GM19395 (cell line): ENCODE results near the gene MAMDC4.
"Not testable (repeated sequence)": the region's sequence is repeated elsewhere in the genome, so short reads cannot be mapped to it uniquely, and the experiment has no call there.

Source experiments
- ATAC-seq: cut with Tn5 transposase; IDR thresholded peaks from one replicate; pipeline ENCODE4 v1.9.1; 2021; ENCODE audit warnings: mild to moderate bottlenecking, moderate library complexity; ENCODE audit not compliant: unreplicated experiment

MAMDC4 gene

DNA sequence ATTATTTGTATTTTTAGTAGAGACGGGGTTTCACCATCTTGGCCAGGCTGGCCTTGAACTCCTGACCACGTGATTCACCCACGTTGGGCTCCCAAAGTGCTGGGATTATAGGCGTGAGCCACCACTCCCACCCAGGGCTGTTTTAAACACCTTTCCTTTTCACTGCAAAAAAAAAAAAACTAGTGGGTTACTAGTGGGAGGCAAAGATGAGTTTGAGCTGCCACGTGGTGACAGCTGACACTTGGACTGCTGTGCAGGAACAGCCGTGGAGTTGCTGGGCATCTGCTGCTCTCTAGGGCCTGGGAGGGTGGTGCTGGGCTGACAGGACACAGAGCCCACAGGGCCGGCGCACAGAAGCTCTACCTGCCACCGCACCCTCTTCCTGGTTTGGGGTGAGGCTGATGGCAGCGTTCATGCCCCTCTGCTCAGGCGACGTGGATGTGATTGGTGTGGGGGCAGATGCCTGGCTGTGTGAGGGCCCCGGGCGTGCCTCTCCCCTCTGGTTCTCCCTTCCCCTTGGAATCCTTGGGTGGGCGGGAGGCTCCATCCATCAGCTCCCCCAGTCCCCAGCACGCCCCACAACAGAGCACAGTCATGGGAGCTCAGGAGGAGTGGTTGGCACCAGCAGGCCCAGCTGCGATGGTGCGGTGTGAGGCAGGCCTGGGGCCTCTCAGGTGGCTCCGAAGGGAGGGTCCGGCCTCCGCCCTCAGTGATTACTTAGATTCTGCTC, 27.5 kb upstream of the MAMDC4 start:
- ATAC-seq = no peak

DNA sequence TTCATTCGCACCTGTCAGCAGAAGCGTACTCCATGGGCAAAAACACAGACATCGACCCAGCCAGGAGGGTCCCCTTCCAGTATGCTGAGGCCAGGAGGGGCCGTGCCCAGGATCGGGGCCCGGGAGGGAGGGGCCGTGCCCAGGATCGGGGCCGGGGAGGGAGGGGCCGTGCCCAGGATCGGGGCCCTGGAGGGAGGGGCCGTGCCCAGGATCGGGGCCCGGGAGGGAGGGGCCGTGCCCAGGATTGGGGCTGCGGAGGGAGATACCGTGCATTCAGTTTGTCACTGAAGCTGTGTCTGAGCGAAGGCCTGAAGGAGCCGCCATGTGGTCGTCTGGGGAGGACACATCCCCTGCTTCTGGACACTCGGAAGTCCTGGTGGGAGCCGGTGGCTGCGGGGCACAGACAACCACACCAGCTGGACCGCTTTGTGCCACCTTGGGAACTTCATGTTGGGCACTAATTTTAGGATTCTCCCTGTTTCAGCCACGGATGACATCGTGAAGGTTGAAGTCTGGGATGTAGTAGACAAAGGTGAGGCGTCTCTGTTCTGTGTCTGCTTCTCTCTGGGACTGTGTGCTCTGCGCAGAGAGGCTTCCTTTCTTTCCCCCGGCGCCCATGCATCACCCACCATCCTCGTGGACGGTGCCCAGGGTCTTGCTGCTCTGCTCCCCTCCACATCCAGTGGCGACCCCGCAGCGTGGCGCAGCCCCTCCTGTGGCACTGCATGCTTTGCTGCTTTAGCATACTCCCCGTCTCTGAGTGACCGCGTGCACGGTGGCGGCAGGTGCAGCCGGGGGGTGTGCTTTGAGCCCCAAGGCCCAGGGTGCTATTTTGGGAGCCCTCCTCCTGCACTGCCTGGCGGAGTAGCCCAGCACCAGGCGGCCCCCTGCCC, 26.6 kb upstream of the MAMDC4 start:
- ATAC-seq = no peak

DNA sequence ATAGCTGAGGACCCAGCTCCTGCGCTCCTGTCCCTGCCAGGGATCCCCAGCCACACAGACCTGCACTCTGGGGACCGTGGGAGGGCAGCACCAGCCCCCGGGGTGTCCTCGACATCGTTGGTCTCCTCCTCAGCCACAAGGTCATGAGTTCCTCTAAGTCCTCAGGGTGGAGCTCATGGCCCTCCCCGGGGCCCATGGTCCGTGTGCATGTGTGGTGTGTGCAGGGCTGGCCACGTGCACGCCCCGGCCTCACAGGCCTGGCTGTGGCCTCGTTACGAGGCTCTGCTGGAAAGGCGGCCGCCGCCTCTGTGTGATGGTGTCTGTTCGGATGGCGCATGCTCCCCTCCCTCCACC, 26.0 kb upstream of the MAMDC4 start:
- no peak for ATAC-seq

DNA sequence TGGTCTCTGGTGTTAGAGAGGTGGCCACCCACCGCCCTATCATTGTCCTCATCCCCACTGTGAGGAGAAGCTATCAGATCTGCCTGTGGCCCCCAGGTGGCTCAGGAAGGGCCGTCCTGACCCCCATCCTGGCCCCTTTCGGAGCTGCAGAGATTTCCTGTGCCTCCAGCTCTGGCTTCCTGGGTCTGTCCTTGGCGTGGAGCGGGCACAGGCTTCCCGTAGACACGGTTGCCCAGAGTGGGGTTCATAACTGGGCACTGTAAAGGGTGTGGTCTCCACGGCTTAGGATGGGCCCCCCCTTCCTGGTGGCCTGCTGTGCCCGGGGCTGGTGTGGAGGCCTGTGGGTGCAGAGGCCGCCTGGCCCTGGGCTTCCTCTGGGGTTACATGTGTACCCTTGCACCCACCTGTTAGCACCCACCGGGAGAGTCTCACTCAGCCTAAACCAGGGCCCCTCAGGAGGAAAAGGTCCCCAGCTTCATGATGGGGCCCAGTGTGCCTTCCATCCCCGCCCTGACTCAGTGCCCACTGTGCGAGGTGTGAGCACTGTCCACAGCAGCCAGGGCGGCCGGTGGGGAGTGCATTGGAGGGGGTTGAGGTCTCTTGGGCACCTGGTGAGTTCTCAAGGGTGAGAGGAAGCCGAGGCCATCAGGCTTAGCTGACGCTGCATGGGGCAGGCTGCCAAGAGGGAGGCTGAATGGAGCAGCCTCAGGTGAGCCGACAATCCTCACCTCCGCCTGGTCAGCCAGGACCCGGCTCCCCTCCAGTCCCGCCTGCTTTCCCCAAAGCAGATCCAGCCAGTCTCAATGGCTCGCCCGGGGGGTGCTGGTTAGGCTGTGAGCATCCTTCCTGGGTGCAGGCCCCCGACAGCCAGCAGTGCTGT, 25.2 kb upstream of the MAMDC4 start:
- no peak for ATAC-seq

DNA sequence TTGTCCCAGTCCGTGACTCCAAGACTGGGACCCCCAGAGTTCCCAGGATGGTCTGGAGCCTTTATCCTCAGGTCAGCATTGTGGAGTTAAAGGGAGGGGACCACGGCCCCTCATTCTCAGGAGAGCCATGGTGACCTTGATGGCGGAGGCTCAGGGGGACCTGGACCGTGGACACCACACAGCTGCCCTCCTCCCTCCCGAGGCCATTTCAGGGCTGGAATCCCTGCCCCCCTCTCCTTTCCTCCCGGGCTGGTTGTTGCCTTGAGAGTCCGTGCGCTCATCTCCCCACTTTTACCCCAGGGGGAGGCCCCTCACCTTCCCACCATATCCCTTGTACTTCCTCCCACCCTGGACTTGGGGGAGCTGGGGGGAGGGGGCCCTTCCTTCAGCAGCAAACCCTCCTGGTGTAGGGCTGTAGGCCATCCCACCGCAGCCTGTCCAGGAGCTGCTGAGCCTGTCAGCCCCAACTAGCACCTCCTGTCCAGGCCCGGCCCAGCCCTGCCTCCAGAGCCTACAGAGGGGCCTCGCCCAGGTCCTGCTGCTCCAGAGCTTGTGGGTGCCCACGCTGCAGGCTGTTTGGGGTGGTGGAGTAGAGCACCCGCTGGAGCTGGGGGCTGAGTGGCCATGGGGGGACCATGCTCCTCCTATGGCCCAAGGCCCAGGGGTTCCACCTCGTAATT, 24.2 kb upstream of the MAMDC4 start:
- ATAC-seq = no peak

DNA sequence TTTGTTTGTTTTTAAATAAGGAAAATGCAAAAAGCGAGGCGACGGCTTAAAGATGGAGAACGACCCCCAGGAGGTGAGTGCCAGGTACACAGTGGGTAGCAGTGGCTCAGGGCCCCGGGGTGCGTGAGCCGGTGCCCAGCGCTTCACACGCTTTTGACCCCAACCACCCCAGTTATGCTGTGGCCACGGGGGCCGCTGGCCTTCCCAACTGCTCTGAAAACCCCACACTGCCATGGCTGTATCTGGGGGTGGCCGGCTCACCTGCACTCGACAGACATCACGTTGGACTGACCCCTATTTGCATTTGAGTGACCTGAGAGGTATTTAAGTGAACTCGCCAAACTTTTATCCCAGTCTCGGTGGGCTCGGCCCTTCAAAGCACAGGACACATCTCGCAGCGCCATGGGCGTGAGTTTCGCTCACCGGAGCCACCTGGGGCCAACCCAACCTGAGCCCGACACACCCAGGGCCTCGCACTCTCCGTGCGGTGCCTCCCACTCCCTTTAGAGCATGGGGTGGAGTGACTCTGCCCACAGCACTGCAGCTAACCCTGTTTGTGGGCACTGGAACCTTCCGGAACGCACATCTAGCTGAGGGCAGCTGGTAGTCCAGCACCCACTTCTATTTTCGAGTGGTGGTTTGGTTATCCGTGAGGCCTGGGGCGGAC, 23.5 kb upstream of the MAMDC4 start:
- no peak for ATAC-seq

DNA sequence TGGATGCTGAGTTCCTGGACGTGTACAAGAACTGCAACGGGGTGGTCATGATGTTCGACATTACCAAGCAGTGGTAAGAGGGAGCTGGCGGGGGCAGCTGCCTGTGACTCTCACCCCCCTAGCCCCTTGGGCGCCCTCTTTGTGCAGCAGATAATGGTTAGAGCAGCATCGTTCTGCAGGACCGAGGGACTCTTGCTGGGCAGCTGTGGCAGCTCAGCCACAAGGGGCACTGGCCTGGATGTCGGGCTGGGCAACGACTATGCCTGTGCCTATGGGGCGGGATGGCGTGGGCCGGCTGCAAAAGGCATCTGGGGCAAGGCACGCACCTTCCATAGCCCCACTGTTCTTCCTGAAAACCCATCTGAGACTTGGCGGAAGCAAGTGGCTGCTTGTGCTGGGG, 22.7 kb upstream of the MAMDC4 start:
- no peak for ATAC-seq

DNA sequence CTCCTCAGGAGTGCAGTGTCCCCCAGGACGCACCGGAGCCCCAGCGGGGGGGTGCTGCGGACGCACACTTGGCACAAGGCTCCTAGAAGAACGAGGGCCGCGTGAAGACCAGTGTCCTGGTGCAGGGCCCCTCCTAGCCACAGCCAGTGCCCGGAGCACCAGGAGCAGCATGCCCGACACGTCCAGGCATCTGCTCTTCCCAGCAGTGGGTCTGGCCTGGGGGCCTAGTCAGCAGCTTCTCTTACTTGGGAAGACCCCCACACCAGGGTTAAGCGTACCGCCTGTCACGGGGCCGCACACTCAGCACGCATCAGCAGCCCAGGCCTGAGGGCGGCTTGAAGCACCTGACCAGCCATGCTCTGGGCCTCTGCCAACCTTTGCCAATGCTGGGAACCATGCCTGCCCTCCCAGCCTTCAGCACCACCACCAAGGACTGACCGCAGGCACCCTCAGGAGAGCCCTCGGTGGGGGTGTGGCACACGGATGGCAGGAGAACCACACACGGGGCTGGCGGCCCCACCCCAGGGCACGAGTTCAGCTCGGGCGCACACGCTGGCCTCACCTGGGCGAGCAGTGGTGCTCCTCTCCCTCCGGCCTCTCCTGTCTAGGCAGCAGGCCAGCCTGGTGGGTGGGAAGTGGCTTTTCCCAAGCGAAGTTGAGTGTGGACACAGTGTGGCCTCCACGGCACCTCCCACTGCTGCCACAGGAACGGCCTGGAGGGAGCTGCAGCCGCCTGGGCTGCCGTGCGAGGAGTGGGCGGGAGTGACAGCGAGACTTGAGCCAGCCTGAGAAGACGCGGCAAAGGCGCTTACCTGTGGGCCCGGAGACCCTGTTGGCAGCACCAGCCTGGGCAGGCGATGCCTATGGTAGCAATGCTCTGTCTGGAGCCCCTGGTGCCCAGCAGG, 21.9 kb upstream of the MAMDC4 start:
- ATAC-seq = no peak

DNA sequence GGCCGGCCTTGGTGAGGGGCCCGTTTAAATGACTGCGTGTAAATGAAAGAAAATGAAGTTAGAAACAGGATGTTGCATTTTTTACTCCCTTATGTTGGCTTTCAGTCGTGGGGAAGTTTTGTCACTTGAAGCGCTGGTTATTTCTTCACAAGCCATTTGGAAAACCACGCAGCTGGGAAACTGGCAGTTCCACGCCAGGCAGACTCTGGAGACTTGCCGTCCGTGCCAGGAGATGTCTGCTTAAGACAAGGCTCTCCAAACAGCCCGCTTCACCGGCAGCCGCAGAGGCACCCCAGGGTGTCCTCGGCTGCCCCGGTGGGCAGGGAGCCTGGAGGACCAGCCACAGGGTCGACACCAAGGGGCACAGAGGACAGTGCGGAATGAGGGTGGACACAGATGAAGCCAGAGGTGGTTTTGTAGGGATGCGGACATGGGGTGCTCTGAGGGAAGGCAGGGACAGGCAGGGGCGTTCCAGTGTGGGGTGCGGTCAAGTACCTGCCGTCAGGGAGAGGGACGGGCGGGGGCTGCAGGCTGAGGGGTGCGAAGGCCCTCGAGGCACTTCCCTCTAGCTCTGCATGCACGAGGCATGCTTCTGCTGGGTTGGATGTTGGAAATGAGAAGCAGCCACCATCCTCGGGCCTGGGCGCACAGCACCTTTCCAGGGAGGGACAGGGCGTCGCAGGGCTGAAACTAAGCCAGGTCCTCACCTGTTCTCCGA, 21.0 kb upstream of the MAMDC4 start:
- ATAC-seq = no peak

DNA sequence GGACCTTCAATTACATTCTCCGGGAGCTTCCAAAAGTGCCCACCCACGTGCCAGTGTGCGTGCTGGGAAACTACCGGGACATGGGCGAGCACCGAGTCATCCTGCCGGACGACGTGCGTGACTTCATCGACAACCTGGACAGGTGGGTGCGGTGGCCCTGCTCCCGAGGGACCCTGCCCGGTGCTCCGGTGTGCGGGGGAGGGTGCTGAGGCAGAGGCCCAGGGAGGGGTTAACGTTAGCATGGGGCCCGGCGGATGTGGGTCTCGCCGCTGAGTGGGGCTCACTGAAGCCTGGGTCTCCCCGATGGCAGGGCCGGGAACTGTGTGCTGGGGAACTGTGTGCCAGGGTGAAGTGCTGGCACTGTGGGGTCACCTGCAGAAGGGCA, 20.4 kb upstream of the MAMDC4 start:
- ATAC-seq = no peak

DNA sequence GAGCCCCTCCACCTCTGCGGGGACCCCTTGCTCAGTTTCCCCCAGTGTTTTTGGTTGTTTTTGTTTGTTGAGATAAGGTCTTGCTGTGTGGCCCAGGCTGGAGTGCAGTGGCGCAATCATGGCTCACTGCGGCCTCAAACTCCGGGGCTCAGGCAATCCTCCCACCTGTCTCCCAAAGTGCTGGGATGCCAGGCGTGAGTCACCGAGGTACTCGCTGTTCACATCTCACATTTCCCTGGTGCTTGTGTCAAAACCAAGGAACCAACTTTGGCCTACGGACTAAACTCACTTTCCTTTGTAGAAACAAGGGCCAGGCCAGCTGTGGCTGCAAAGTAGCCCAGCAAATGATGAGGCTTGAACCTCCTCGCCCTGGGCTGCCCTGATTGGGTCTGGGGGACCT, 19.6 kb upstream of the MAMDC4 start:
- ATAC-seq = no peak

DNA sequence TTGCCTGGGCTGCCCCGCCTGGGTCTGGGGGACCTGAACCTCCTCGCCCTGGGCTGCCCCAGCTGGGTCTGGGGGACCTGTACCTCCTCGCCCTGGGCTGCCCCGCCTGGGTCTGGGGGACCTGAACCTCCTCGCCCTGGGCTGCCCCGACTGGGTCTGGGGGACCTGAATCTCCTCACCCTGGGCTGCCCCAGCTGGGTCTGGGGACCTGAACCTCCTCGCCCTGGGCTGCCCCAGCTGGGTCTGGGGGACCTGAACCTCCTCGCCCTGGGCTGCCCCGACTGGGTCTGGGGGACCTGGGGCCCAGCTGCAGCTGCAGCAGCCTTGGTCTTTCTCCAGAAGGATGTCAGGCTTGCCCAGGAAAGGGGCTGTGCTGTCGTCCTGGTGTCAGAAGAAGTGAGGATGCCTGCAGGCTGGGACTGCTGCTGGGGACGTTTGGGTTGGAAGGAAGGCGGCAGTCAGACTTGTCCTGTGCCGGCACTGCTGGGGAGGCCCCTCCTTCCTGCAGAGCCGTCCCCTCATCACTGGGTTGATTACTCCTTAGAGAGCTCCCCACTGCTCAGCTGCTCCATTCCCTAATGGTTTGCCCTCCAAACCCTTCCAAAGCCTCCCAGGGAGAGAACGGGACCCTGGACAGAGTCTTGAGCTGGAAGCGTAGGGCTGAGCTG, 18.6 kb upstream of the MAMDC4 start:
- not testable (repeated sequence) for ATAC-seq

DNA sequence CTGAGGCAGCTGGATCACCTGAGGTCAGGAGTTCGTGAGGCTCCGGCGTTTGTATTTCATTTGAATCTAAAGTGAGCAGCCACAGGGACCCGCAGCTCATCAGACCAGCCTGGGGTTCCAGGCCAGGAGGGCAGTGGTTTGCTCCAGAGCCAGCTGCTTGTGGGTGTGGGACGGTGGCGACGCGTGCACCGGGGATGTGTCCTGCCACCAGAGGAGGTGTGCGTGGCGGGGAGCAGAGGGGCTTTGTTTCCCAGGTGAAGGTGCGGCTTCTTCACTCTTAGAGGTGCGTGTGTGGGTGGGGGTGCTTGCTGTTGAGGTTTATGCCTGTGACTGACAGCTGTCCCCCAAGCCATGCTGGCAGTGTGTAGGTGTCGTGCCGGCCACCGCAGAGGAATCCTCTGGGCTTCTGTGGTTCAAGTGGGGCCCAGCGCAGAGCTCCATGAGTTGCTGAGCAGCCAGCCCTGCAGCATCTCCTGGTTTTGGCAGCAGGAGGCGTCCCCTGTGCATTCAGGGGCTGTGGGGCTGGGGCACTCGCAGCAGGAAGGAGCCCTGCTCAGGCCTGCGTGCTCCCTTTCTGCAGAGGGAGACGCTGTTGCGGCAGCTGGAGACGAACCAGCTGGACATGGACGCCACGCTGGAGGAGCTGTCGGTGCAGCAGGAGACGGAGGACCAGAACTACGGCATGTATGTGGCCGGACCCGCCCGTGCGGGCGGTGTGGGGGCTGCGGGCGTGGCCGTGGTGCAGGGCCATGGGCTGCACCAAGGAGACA, 16.8 kb upstream of the MAMDC4 start:
- ATAC-seq = no peak

DNA sequence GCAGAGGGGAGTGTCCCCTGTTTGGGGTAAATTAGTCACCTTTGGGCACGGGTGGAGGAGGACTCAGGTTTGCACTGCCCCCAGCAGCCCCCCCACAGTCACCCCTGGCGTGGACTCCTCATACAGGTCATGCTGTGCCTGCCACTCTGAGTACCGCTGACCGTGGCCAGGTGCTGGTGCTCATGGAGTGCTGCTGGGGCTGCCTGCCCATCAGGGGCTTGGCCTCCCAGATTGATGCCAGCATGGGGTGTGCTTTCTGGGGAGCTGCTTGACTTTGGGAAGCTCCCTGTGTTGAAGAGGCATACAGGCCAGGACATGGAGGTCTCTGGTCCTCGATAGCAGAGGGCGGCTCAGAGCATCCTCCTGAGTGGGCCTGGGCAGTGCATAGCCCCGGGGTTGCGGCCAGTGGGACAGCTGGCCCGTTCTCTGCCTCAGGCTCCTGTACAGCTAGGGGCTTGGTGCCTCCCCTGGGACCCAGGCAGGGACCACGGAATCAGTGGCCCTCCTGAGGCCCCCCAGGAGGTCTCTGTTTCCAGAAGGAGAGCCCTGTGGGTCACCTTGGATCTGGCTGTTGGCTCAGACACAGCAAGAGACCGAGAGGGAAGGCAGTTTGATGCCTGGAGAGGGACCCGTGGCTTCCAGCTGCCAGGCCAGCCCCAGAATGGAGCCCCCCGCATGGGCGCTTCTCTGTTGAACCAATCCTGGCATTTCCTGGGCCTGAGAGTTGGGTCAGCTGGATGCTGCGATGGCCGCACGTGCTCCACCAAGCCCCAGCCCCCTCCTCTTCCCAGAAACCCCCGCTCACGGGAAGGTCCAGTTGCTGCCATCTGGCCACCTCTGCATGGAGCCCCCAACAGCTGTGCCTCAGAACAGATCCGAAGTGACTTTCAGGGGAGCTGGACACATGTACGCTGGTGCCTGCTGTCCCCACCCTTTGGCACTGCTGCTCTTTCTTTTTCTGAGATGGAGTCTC, 15.9 kb upstream of the MAMDC4 start:
- no peak for ATAC-seq

DNA sequence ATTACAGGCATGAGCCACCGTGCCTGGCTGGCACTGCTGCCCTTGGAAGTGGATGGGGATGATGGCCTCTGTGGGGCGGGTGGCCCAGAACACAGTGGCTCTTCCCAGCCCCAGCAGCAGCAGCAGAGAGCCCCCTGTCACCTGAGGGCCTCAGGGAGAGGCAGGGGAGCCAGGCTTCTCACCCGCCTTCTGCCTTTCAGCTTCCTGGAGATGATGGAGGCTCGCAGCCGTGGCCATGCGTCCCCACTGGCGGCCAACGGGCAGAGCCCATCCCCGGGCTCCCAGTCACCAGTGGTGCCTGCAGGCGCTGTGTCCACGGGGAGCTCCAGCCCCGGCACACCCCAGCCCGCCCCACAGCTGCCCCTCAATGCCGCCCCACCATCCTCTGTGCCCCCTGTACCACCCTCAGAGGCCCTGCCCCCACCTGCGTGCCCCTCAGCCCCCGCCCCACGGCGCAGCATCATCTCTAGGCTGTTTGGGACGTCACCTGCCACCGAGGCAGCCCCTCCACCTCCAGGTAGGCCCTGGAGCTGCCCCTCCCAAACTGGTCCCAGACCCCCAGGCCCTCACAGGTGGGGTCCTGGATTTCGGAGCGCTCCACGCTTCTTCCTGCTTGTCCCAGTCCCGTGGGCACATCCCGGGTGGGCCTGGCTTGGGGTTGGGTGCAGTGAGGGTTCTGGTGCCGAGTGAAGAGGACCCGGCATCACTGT, 14.8 kb upstream of the MAMDC4 start:
- ATAC-seq = no peak

DNA sequence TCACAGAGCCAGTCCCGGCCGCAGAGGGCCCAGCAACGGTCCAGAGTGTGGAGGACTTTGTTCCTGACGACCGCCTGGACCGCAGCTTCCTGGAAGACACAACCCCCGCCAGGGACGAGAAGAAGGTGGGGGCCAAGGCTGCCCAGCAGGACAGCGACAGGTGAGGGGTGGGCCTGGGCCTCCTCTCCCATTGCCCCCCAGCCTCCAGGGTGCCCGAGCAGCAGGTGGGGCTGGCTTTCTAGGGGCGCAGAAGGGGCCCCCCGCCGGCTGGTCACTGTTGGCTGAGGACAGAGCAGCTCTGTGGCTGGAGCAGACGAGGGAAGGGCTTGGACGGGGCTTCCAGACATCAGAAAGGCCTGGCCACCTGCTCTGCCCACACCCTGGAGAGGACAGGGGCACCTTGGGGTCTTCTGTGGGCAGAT, 14.3 kb upstream of the MAMDC4 start:
- not testable (repeated sequence) for ATAC-seq
